A549 (cell line): ENCODE data around the gene IL12A. TPM values are rescaled to one million over a fixed set of nuclear protein-coding genes. Genes with fewer than 3 reads are reported as not detected.

Experiments
- ATAC-seq, 2 experiments: fragments of 200-7000 bp in 1 of 2; fragments of >200 bp in 1 of 2; cut with Nextera tagmentation in 1 of 2; cut with Tn5 transposase in 1 of 2; 3 replicates each; pipeline versions ENCODE4 v1.8.0 to v1.9.1; 2018 to 2020; ENCODE audit warnings: mild to moderate bottlenecking in 1 of 2, moderate library complexity in 1 of 2
- CTCF ChIA-PET: fragments of 300-600 bp; sonication (Branson Sonifier 250); formaldehyde crosslinking; extraction: SDS; loops from one replicate; lab custom pipeline; 2021; ENCODE audit warnings: antibody characterized with exemption, inconsistent platforms; lab: Yijun Ruan, JAX
- POLR2A ChIA-PET: fragments of 350-600 bp; formaldehyde crosslinking; extraction: SDS; loops from one replicate; lab custom pipeline; 2021; ENCODE audit warnings: antibody characterized with exemption, inconsistent platforms; lab: Yijun Ruan, JAX
- DNase-seq, 2 experiments: peaks; one replicate each; pipeline versions ENCODE4 v3.0.0 to v3.0.0-alpha.2; 2011 to 2016; ENCODE audit warnings: low read depth in 1 of 2, low spot score in 1 of 2
- FAIRE-seq: peaks from 2 replicates; lab custom pipeline; 2011; peaks lifted over from hg19 to GRCh38; lab: Jason Lieb, UNC
- H3K27ac ChIP-seq, 2 experiments: fragments of >200 bp; sonication (Bioruptor Twin); formaldehyde crosslinking; 3 replicates each; pipeline ENCODE4 v1.5.1; 2016 to 2017
- H3K4me1 ChIP-seq: fragments of >200 bp; sonication (Bioruptor Twin); formaldehyde crosslinking; 3 replicates; pipeline ENCODE4 v1.6.1; 2016
- H3K4me2 ChIP-seq: fragments of >200 bp; sonication (Bioruptor Twin); formaldehyde crosslinking; 3 replicates; pipeline ENCODE4 v1.6.1; 2016
- H3K4me3 ChIP-seq: fragments of >200 bp; sonication (Bioruptor Twin); formaldehyde crosslinking; 3 replicates; pipeline ENCODE4 v1.5.1; 2016
- H3K9me3 ChIP-seq: fragments of >200 bp; sonication (Bioruptor Twin); formaldehyde crosslinking; 3 replicates; pipeline ENCODE4 v1.6.1; 2016
- ATOH8 ChIP-seq: fragments of 250-450 bp; sonication (Bioruptor Pico); IDR thresholded peaks from 2 replicates; pipeline ENCODE4 v1.5.0; 2020; ENCODE audit warnings: low read depth, mild to moderate bottlenecking, moderate library complexity
- BCL3 ChIP-seq: fragments of >200 bp; sonication (Bioruptor Twin); formaldehyde crosslinking; IDR thresholded peaks from 3 replicates; pipeline ENCODE4 v1.6.1; 2016
- BHLHE40 ChIP-seq: IDR thresholded peaks from 2 replicates; pipeline ENCODE4 v1.6.1; 2012; ENCODE audit warnings: low read depth, low read length, inconsistent platforms
- CBX8 ChIP-seq: fragments of 200-600 bp; sonication (generic); IDR thresholded peaks from 2 replicates; pipeline ENCODE4 v1.6.1; 2016
- CHD2 ChIP-seq: fragments of 150-350 bp; IDR thresholded peaks from 2 replicates; pipeline ENCODE4 v1.6.1; 2014; ENCODE audit warnings: low read length; ENCODE audit not compliant: partially characterized antibody
- CTCF ChIP-seq: fragments of >200 bp; sonication (Bioruptor Twin); formaldehyde crosslinking; IDR thresholded peaks from 3 replicates; pipeline ENCODE4 v1.5.1; 2016
- ELK1 ChIP-seq: fragments of 150-350 bp; IDR thresholded peaks from 2 replicates; pipeline ENCODE4 v1.6.1; 2014; ENCODE audit warnings: low read depth, mild to moderate bottlenecking, low read length
- EP300 ChIP-seq, 2 experiments: fragments of >200 bp; sonication (Bioruptor Twin); formaldehyde crosslinking; IDR thresholded peaks; 2 replicates in 1 of 2; 3 replicates in 1 of 2; pipeline ENCODE4 v1.6.1; 2016 to 2017
- ESRRA ChIP-seq: fragments of 150-350 bp; IDR thresholded peaks from 2 replicates; pipeline ENCODE4 v1.6.1; 2014; ENCODE audit warnings: mild to moderate bottlenecking, low read length, borderline replicate concordance
- HES2 ChIP-seq: fragments of >200 bp; sonication (Bioruptor Twin); formaldehyde crosslinking; IDR thresholded peaks from 2 replicates; pipeline ENCODE4 v1.6.1; 2016
- HOXB13 ChIP-seq: fragments of 250-450 bp; sonication (Bioruptor Pico); IDR thresholded peaks from 2 replicates; pipeline ENCODE4 v1.5.0; 2020; ENCODE audit warnings: low read depth, mild to moderate bottlenecking, moderate library complexity
- HOXB5 ChIP-seq: fragments of 250-450 bp; sonication (Bioruptor Pico); IDR thresholded peaks from 2 replicates; pipeline ENCODE4 v1.5.0; 2020; ENCODE audit warnings: mild to moderate bottlenecking, moderate library complexity
- KDM1A ChIP-seq: fragments of 200-600 bp; sonication (generic); IDR thresholded peaks from 2 replicates; pipeline ENCODE4 v1.6.1; 2016; ENCODE audit warnings: low read depth, mild to moderate bottlenecking
- MAX ChIP-seq: IDR thresholded peaks from 2 replicates; pipeline ENCODE4 v1.6.1; 2012
- MAZ ChIP-seq: fragments of 150-350 bp; IDR thresholded peaks from 2 replicates; pipeline ENCODE4 v1.6.1; 2014; ENCODE audit warnings: antibody characterized with exemption, low read depth, low read length, borderline replicate concordance
- NPAS2 ChIP-seq: fragments of 250-450 bp; sonication (Bioruptor Pico); IDR thresholded peaks from 2 replicates; pipeline ENCODE4 v1.8.0; 2022; ENCODE audit warnings: mild to moderate bottlenecking, moderate library complexity, borderline replicate concordance
- NR3C1 ChIP-seq: fragments of >200 bp; sonication (Bioruptor Twin); formaldehyde crosslinking; IDR thresholded peaks from 3 replicates; pipeline ENCODE4 v1.6.1; 2017
- PHF8 ChIP-seq: fragments of 200-600 bp; sonication (generic); IDR thresholded peaks from 2 replicates; pipeline ENCODE4 v1.6.1; 2016; ENCODE audit warnings: low read depth, mild to moderate bottlenecking, antibody characterized with exemption, moderate library complexity, borderline replicate concordance
- POLR2AphosphoS2 ChIP-seq: conservative IDR thresholded peaks from 2 replicates; pipeline ENCODE4 v1.6.1; 2012; ENCODE audit warnings: low read length, improper control_type of control experiment, inconsistent platforms
- RARB ChIP-seq: fragments of 250-450 bp; sonication (Bioruptor Pico); IDR thresholded peaks from 2 replicates; pipeline ENCODE4 v1.8.0; 2021; ENCODE audit warnings: mild to moderate bottlenecking, moderate library complexity
- RCOR1 ChIP-seq: fragments of 150-350 bp; IDR thresholded peaks from 2 replicates; pipeline ENCODE4 v1.6.1; 2014; ENCODE audit warnings: antibody characterized with exemption, low read length, low read depth
- RFX5 ChIP-seq: fragments of 450-650 bp; IDR thresholded peaks from 2 replicates; pipeline ENCODE4 v1.7.1; 2014; ENCODE audit warnings: antibody characterized with exemption, mild to moderate bottlenecking, moderate library complexity
- RNF2 ChIP-seq: fragments of 200-600 bp; sonication (generic); IDR thresholded peaks from 2 replicates; pipeline ENCODE4 v1.6.1; 2016; ENCODE audit warnings: low read depth, mild to moderate bottlenecking, antibody characterized with exemption, moderate library complexity, borderline replicate concordance
- TP53 ChIP-seq: fragments of 250-450 bp; sonication (Bioruptor Pico); IDR thresholded peaks from 2 replicates; pipeline ENCODE4 v1.5.0; 2021; ENCODE audit warnings: mild to moderate bottlenecking, moderate library complexity
- WGBS: methylation state at CpG from one replicate; pipeline ENCODE4 v1.1.6; 2017; ENCODE audit errors: missing lambda C conversion rate; 5-methylcytosine and 5-hydroxymethylcytosine counted together
- polyA plus RNA-seq, 4 experiments: library from polyadenylated mRNA; depleted of rRNA in 3 of 4; stranded (reverse); fragments of >200 nt; fragmentation: RNase III in 1 of 4; extraction: RNeasy Plus Mini Kit Qiagen cat#74134 plus additional on column Dnase treatment in 1 of 4; gene quantifications; 2 replicates in 3 of 4; 3 replicates in 1 of 4; pipeline ENCODE4 v1.2.3, GENCODE V29; 2011 to 2017

The IL12A gene
- polyA plus RNA-seq, 2 of the 4 experiments (the other 2 are of a cell fraction) = 1.3 to 1.7 TPM

- H3K9me3 ChIP-seq = peaks cover 4% of the 10 kb centered on the region; the same call in 1 of the 3 replicates
- FAIRE-seq = no peak
- DNase-seq = no peak
- ATAC-seq = no peak
- 86% methylated on average over 30 of the region's 36 CpGs for WGBS
- TF ChIP-seq ATOH8 (CRISPR knock-in tag) (no peak), MAX (no peak), PHF8 (no peak), ESRRA (no peak), EP300 (IDR thresholded peaks at IDR 0.05) (no peak), CHD2 (no peak), NPAS2 (CRISPR knock-in tag) (no peak), MAZ (no peak), HES2 (no peak), NR3C1 (no peak), RCOR1 (no peak), RFX5 (no peak), HOXB13 (CRISPR knock-in tag) (no peak), HOXB5 (CRISPR knock-in tag) (no peak), KDM1A (no peak), CBX8 (no peak), ELK1 (no peak), BHLHE40 (no peak)
- TF ChIP-seq, all 56 proteins: peak for 0
- H3K4me3 ChIP-seq = no peak overlapping the region
- ChIA-PET CTCF (interaction anchor here (0.8 to 2.8 kb wide), 9 partner anchors 10 to 305 kb away, joined by 3 to 8 read pairs (median 4); partner anchors contain the start of gene C3orf80), POLR2A (interaction anchor here (0.6 kb wide), 1 partner anchor 225 kb away, joined by 5 read pairs; no protein-coding TSS in a partner anchor)
- peaks cover 3% of the 10 kb centered on the region; the same call in 2 of the 3 replicates for H3K4me1 ChIP-seq
- peak overlapping the region in 1 of 2 experiments; percentile 36; a peak in 1 of 6 replicates for H3K27ac ChIP-seq
- H3K4me2 ChIP-seq = no peak overlapping the region
Measured at GRCh38 chr3:160038862-160039562, 50.4 kb downstream of the IL12A start.

- CTCF ChIA-PET = interaction anchor here (1.6 to 2.8 kb wide), 6 partner anchors 8 to 171 kb away, joined by 4 to 24 read pairs (median 6); no protein-coding TSS in a partner anchor
- POLR2A ChIA-PET = no interaction called here
- WGBS = 19% methylated on average over 3 of the region's 3 CpGs
- Histone ChIP-seq H3K4me3 (no peak overlapping the region), H3K4me1 (peaks cover 3% of the 10 kb centered on the region; the same call in 2 of the 3 replicates), H3K9me3 (peaks cover 4% of the 10 kb centered on the region; the same call in 1 of the 3 replicates), H3K27ac (no peak overlapping the region), H3K4me2 (no peak overlapping the region)
- ATAC-seq (no peak; a peak in 1 of 6 replicates), DNase-seq (no peak), FAIRE-seq (no peak)
- TF ChIP-seq RNF2 (no peak), TP53 (CRISPR knock-in tag) (no peak), POLR2AphosphoS2 (no peak), CTCF (no peak), BCL3 (no peak), KDM1A (no peak), RARB (CRISPR knock-in tag) (no peak), ATOH8 (CRISPR knock-in tag) (no peak)
Measured at GRCh38 chr3:160040181-160040580, 51.5 kb downstream of the IL12A start.
